Spleen (tissue), 7 donors: ENCODE measurements around the gene MSN.

Source experiments
- POLR2A ChIP-seq, 3 donors: fragments of 450-650 bp; IDR thresholded peaks; one replicate each; pipeline ENCODE4 v1.5.1; 2017; ENCODE audit warnings: antibody characterized with exemption in 3 of 3, mild to moderate bottlenecking in 1 of 3
- TF ChIP-seq, protein P1 (sequence below), 11 experiments: fragments of 200-600 bp in 7 of 11; fragments of 450-650 bp in 4 of 11; sonication (generic) in 4 of 11; IDR thresholded peaks in 8 of 11; conservative IDR thresholded peaks in 3 of 11; 1 replicate in 7 of 11; 2 replicates in 4 of 11; pipeline versions ENCODE4 v1.4.0 to v1.8.0; 2016 to 2021; ENCODE audit warnings: antibody characterized with exemption in 11 of 11, inconsistent platforms in 4 of 11, mild to moderate bottlenecking in 1 of 11
- donor health status: DM: no; HTN: no; CAD: no; lungs with moderate emphysema.
- donor health status: DM: no; HTN: no; CAD: no.
- donor health status: DM: no; HTN: no; CAD: no.

GRCh38 chrX:65688403-65688871 lies 21.0 kb downstream of the MSN start:
- TF ChIP-seq, protein P1, sequence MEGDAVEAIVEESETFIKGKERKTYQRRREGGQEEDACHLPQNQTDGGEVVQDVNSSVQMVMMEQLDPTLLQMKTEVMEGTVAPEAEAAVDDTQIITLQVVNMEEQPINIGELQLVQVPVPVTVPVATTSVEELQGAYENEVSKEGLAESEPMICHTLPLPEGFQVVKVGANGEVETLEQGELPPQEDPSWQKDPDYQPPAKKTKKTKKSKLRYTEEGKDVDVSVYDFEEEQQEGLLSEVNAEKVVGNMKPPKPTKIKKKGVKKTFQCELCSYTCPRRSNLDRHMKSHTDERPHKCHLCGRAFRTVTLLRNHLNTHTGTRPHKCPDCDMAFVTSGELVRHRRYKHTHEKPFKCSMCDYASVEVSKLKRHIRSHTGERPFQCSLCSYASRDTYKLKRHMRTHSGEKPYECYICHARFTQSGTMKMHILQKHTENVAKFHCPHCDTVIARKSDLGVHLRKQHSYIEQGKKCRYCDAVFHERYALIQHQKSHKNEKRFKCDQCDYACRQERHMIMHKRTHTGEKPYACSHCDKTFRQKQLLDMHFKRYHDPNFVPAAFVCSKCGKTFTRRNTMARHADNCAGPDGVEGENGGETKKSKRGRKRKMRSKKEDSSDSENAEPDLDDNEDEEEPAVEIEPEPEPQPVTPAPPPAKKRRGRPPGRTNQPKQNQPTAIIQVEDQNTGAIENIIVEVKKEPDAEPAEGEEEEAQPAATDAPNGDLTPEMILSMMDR (IDR thresholded peaks at IDR 0.05 in 8 of 11, conservative IDR thresholded peaks at IDR 0.05 in 3 of 11) = no peak
- no peak for TF ChIP-seq POLR2A (IDR thresholded peaks at IDR 0.05)
